Measurements from ENCODE around the gene DIS3L2.

DNA sequence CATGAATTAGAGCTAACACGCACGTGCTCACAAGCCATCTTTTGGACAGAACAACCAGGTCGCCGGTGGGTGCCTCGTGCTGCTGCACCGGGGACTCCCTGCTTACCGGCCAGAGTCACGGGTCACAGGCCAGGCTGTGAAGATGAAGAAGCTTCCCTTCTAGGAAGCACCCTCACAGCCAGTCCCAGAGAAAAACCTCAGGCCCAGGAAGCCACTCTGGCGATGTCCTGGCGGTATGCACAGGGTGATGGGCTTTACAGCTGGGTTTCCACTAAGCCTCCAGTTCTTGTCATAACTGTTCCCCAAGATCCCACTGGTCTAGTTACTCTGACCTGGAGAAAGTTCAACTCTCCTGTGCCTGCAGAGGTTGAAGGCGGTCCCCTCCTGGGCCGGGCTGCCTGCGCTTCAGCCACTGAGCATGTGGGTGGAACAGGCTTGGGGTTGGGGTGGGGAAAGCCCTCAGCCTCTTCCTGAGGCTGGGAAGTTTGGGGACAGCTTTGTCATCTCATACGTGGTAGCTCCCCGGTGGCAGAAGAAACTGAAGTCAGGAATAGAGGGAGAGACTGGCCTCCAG lies 15.2 kb upstream of the DIS3L2 start:
- no peak for TF ChIP-seq NR2C2 (CRISPR knock-in tag; IDR thresholded peaks at IDR 0.05)
- TF ChIP-seq ETV6 (CRISPR knock-in tag; IDR thresholded peaks at IDR 0.05), result no peak
- no peak for TF ChIP-seq CTCF (IDR thresholded peaks at IDR 0.05)
- TF ChIP-seq FOXP1 (CRISPR knock-in tag; IDR thresholded peaks at IDR 0.05; ENCODE audit: borderline replicate concordance), result no peak
- no peak for TF ChIP-seq ZBTB21 (CRISPR knock-in tag; IDR thresholded peaks at IDR 0.05; ENCODE audit: borderline replicate concordance)
- no peak for TF ChIP-seq SP1 (CRISPR knock-in tag; conservative IDR thresholded peaks at IDR 0.05)
- no peak for TF ChIP-seq GABPB1 (CRISPR knock-in tag; IDR thresholded peaks at IDR 0.05)

All from WTC11 (cell line).